GM15510 (cell line): ENCODE results near the gene LRP11.

Experiments used
- POLR2A ChIP-seq: IDR thresholded peaks from 3 replicates; pipeline ENCODE4 v1.6.1; 2011; ENCODE audit warnings: borderline replicate concordance; ENCODE audit not compliant: insufficient read length; ENCODE audit errors: extremely low read depth

Gene LRP11

DNA sequence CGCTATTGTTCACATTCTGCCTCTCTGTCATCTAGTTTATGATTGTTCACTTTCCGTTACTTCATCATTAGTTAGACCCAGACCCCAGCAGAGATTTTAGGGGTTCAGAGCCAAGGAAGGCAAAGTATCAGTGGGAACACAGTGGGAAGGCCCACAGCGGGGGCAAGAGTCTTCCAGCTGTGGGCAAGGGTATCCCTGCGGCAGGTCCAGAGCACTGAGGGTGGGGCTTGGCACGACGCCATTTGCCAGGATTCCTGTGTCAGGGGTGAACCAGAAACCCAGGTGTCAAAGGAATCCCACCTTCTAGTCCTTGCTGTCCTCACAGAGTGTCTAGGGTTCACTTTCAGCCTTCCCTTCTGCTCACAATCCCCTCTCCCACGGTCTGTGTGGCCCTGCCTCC is 20.5 kb upstream of the LRP11 start:
- no peak for TF ChIP-seq POLR2A

DNA sequence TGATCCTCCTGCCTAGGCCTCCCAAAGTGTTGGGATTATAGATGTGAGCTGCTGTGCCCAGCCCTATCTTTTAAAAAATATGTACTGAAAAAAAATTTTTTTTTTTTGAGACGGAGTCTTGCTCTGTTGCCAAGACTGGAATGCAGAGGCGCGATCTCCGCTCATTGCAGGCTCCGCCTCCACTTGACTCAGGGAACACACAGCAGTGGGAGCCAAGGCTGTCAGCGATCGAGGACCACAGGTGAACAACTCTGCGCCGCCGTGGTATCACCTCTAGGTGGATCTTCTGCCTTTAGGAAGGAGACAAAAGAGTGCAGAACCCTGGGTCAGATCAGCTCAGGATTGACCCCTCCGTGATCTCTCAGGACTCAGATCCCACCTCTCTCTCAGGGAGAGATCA is 20.1 kb upstream of the LRP11 start:
- TF ChIP-seq POLR2A, result no peak

DNA sequence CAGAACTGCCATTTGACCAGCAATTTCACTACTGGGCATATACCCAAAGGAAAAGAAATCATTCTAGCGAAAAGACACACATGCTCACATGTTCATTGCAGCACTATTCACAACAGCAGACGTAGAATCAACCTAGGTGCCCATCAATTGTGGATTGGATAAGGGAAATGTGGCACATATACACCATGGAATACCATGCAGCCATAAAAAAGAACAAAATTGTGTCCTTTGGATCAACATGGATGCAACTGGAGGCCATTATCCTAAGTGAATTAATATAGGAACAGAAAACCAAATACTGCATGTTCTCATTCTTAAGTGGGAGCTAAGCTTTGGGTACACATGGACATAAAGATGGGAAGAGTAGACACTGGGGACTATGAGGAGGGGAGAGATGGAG is 17.7 kb upstream of the LRP11 start:
- TF ChIP-seq POLR2A, result no peak

- TF ChIP-seq POLR2A, result no peak
Measured at GRCh38 chr6:149881066-149881766, 17.1 kb upstream of the LRP11 start.

- no peak for TF ChIP-seq POLR2A
Measured at GRCh38 chr6:149877659-149878058, 13.5 kb upstream of the LRP11 start.

DNA sequence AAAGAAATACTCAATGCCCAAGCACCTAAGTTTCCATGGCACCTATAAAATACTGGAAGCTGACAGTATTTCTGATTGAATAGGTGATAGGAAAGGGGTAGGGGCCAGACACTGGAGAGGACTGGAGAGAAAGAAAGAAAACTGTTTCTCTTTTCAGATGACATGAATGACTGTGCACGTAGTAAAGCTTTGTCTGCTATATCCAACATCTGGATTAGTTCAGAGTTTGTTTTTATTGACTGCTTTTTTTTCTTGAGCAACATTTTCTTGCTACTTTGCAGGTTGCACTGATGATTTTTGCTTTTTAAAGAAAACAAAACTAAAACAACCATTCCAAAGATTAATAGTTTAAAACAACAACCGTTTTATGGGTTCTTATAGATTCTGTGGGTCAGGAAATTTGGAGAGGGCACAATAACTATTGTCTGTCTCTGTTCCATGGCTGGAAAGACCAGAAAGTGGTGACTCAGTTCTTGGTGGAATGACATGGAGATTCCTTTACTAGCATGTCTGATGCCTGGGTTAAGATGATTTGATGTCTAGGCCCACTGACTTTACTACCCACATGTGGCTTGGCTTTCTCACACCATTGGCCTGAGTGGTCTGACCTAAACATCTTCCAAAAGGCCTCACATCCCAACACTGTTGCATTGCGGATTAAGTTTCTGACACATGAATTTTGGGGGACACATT is 12.2 kb upstream of the LRP11 start:
- TF ChIP-seq POLR2A, result no peak

DNA sequence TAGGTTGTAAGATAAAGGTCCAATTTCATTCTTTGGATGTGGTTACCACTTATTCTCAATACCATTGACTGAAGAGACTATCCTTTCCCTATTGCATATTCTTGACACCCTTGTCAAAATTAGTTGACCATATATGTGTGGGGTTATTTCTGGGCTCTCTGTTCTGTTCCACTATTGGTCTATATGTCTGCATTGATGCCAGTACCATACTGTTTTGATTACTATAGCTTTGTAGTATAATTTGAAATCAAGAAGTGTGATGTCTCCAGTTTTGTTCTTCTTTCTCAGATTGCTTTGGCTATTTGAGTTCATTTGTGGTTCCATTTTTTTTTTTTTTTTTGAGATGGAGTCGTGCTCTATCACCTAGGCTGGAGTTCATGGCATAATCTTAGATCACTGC is 8.1 kb upstream of the LRP11 start:
- no peak for TF ChIP-seq POLR2A

GRCh38 chr6:149871182-149871581 is 7.0 kb upstream of the LRP11 start:
- TF ChIP-seq POLR2A, result no peak

GRCh38 chr6:149869275-149869892 is 5.2 kb upstream of the LRP11 start:
- no peak for TF ChIP-seq POLR2A

DNA sequence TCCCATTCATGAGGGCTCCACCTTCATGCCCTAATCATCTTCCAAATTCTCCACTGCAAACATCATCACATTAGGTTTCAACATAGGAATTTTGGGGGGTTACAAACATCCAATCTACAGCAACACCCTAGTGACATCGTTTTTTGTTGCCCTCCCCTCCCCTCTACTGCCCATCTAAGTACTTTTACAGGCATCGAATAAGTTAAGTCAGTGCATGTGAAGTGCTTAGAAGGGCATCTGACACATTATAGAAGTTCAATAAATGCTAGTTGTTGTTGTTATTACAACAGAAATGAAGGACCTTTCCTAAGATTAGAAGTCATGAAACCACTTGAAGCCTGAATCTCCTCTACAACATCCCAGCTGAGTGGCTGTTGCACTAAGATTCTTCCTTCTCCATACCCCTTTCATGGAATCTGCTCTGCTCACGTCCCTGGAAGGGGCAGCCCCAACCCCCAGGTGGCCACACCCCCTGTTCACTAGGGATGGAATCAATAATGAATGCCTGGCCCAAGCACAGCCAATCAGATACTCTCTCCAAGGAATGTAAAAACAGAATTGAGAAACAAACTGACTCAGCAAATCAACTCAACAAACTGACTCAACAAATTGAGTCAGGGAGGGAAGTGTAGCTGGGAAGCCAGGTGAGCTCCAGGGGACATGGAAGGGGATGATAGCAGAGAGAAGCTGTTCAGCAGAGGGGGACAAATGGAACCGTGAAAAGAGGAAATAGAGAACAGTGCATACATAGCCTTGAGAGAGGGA is 3.9 kb upstream of the LRP11 start:
- TF ChIP-seq POLR2A, result no peak

- no peak for TF ChIP-seq POLR2A
Measured at GRCh38 chr6:149864578-149865535, 698 bp upstream of the LRP11 start.

DNA sequence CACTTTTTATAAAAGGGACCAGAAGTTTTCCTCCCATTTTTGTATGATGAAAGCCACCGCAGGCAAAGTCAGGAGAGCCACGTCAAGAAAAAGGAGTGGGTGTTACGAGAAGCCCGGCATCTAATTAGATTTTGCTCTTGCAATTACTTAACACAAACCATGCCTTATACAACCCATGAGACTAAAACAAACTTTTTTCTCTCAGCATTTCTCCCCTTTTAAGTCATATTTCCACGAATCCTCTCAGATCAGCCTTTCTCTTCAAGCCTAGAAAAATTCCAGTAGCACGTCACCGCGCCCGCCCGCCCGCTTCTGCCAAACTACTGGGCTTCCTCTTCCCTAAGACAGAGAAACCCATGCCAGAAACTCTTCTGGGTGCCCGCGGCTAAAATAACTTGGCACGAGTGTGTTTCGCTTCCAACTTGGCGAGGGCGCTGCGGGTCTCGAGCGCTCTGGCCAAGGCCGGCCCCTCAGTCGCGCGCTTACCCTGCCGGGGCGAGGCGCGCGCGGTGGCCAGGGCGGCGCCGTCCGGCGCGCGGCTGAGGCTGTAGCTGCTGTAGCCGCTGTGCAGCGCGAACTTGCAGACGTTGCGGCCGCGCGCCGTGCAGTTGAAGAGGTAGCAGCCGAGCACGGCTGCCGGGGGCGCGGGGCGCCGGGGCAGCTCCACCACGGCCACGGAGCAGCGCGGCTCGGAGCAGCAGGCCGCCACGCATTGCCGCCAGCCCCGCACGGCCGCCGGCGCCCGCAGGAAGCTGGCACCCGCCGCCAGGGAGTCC is 1.0 kb downstream of the LRP11 start:
- no peak for TF ChIP-seq POLR2A

- TF ChIP-seq POLR2A, result no peak
Measured at GRCh38 chr6:149861603-149862423, 2.3 kb downstream of the LRP11 start.

- no peak for TF ChIP-seq POLR2A
Measured at GRCh38 chr6:149860834-149861602, 3.1 kb downstream of the LRP11 start.
